Thyroid gland (tissue), 4 donors: Measurements from ENCODE around the gene IQGAP1. TPM values are rescaled to one million over a fixed set of nuclear protein-coding genes. Genes with fewer than 3 reads are reported as not detected.
"Not testable (repeated sequence)": the region's sequence is repeated elsewhere in the genome, so short reads cannot be mapped to it uniquely, and the experiment has no call there.

Source experiments
- DNase-seq, 2 donors: peaks; one replicate each; pipeline ENCODE4 v3.0.0-alpha.2; 2019
- H3K27ac ChIP-seq, 3 donors: fragments of 200-600 bp; sonication (generic); 1 replicate in 2 of 3; 2 replicates in 1 of 3; pipeline ENCODE4 v1.5.1; 2016 to 2019; ENCODE audit warnings: mild to moderate bottlenecking in 1 of 3, moderate library complexity in 1 of 3
- H3K27me3 ChIP-seq: fragments of 200-600 bp; sonication (generic); one replicate; pipeline ENCODE4 v1.5.1; 2019
- H3K36me3 ChIP-seq, 2 donors: fragments of 200-600 bp; sonication (generic); one replicate each; pipeline ENCODE4 v1.5.1; 2016 to 2019
- H3K4me1 ChIP-seq, 2 donors: fragments of 200-600 bp; sonication (generic); one replicate each; pipeline ENCODE4 v1.5.1; 2017 to 2019
- H3K4me3 ChIP-seq, 3 donors: fragments of 200-600 bp; sonication (generic); replicated peaks in 1 of 3; 1 replicate in 2 of 3; 2 replicates in 1 of 3; pipeline ENCODE4 v1.5.1; 2016; ENCODE audit warnings: mild to moderate bottlenecking in 1 of 3
- H3K9me3 ChIP-seq: fragments of 200-600 bp; sonication (generic); one replicate; pipeline ENCODE4 v1.5.1; 2017
- CTCF ChIP-seq, 6 experiments: fragments of 200-600 bp in 3 of 6; fragments of 450-650 bp in 3 of 6; sonication (generic) in 3 of 6; IDR thresholded peaks; one replicate each; pipeline ENCODE4 v1.5.1; 2016 to 2019; ENCODE audit warnings: antibody characterized with exemption in 6 of 6, mild to moderate bottlenecking in 2 of 6, inconsistent platforms in 1 of 6, moderate library complexity in 1 of 6
- POLR2A ChIP-seq, 2 donors: fragments of 450-650 bp; IDR thresholded peaks; one replicate each; pipeline ENCODE4 v1.6.1; 2017; ENCODE audit warnings: antibody characterized with exemption in 2 of 2, mild to moderate bottlenecking in 2 of 2, moderate library complexity in 1 of 2
- WGBS, 2 donors: methylation state at CpG; one replicate each; pipeline ENCODE4 v1.1.5; 2017; 5-methylcytosine and 5-hydroxymethylcytosine counted together
- intact Hi-C: fragments of 100-400 bp; cut with DNase I; formaldehyde crosslinking; loops from one replicate; pipeline ENCODE4 v1.15.1; 2023
- total RNA-seq, 4 donors: library from RNA; depleted of rRNA; stranded (reverse); fragments of >200 nt; gene quantifications; one replicate each; pipeline ENCODE4 v1.2.3, GENCODE V29; 2016

IQGAP1 gene
- total RNA-seq, 4 donors from 2014 or later: 222 to 290 (median 247) TPM

- intact Hi-C loops: no loop called here
- Histone ChIP-seq H3K9me3 (no peaks in the 10 kb centered on the region), H3K27me3 (no peaks in the 10 kb centered on the region), H3K36me3 (peaks cover 45 to 58% of the 10 kb centered on the region in 2 donors), H3K27ac (no peak overlapping the region), H3K4me3 (no peak overlapping the region), H3K4me1 (peaks cover 0 to 6% of the 10 kb centered on the region in 2 donors)
- TF ChIP-seq POLR2A (IDR thresholded peaks at IDR 0.05) (no peak), CTCF (IDR thresholded peaks at IDR 0.05) (no peak)
- no peak for DNase-seq
- WGBS, 2 donors: 94 to 97% methylated on average over 2 of the region's 2 CpGs
Observed at GRCh38 chr15:90500171-90500570, 112.1 kb downstream of the IQGAP1 start.

DNA sequence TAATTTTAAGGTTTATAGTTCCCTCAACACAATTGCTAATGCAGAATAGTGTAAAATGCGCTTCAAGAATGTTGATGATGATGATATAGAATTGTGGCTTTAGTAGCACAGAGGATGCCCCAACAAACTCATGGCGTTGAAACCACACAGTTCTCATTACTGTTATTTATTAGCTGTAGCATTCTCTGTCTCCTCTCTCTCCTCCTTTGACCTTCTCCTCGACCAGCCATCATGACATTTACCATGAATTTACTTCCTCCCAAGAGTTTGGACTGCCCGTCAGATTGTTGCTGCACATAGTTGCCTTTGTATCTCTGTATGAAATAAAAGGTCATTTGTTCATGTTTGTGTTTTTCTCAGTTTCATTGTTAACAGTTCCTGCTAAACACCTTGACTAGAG lies 113.9 kb downstream of the IQGAP1 start:
- intact Hi-C loops: no loop called here
- Histone ChIP-seq H3K27me3 (no peaks in the 10 kb centered on the region), H3K27ac (no peak overlapping the region), H3K4me1 (peaks cover 0 to 6% of the 10 kb centered on the region in 2 donors), H3K36me3 (peaks cover 34 to 42% of the 10 kb centered on the region in 2 donors), H3K4me3 (no peak overlapping the region), H3K9me3 (no peaks in the 10 kb centered on the region)
- WGBS, 2 donors: 73 to 79% methylated on average over 4 of the region's 4 CpGs
- no peak for DNase-seq
- TF ChIP-seq CTCF (IDR thresholded peaks at IDR 0.05): no peak
- TF ChIP-seq POLR2A (IDR thresholded peaks at IDR 0.05): no peak

DNA sequence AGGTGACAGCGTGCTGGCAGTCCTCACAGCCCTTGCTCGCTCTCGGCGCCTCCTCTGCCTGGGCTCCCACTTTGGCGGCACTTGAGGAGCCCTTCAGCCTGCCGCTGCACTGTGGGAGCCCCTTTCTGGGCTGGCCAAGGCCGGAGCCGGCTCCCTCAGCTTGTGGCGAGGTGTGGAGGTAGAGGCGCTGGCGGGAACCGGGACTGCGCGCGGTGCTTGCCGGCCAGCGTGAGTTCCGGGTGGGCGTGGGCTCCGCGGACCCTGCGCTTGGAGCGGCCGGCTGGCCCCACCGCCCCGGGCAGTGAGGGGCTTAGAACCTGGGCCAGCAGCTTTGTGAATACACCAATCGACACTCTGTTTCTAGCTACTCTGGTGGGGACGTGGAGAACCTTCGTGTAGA lies 122.7 kb downstream of the IQGAP1 start:
- H3K36me3 ChIP-seq, H3K9me3 ChIP-seq, intact Hi-C loops: not testable (repeated sequence)

DNA sequence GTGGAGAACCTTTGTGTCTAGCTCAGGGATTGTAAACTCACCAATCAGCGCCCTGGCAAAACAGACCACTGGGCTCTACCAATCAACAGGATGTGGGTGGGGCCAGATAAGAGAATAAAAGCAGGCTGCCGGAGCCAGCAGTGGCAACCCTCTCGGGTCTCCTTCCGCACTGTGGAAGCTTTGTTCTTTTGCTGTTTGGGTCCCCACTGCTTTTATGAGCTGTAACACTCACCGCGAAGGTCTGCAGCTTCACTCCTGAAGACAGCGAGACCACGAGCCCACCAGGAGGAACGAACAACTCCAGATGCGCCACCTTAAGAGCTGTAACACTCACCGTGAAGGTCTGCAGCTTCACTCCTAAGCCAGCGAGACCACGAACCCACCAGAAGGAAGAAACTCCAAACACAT lies 123.2 kb downstream of the IQGAP1 start:
- H3K27me3 ChIP-seq, H3K4me3 ChIP-seq, H3K36me3 ChIP-seq, H3K27ac ChIP-seq, H3K9me3 ChIP-seq, DNase-seq, intact Hi-C loops: not testable (repeated sequence)
- WGBS, 2 donors: 90 to 94% methylated on average over 13 of the region's 13 CpGs
- peaks cover 0 to 12% of the 10 kb centered on the region in 2 donors for H3K4me1 ChIP-seq

More for the DNA sequence above, 122.7 kb downstream of the IQGAP1 start:
- H3K4me3 ChIP-seq, DNase-seq, H3K4me1 ChIP-seq, H3K27ac ChIP-seq, H3K27me3 ChIP-seq: not testable (repeated sequence)
- 93 to 97% methylated on average over 16 to 29 of the region's 29 CpGs for WGBS, 2 donors

DNA sequence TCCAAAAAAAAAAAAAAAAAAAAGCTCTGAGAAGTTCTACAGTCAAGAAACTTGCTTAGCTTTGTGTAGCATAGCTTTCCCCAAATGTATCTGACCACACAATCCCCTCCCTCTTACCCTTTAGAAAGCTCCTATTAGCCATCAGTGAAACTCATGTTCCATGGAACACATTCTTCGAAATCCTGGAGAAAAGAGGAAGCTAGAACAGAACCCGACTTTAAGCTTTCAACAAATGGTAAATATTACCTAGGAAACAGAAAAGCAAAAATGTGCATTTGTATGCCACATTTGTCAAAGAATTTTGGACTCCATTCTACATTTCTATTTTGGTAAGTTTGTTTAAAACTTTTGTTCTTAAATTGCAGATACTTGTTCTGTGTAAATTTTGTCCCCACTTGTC lies 124.2 kb downstream of the IQGAP1 start:
- Histone ChIP-seq H3K4me3 (no peak overlapping the region), H3K4me1 (peaks cover 0 to 13% of the 10 kb centered on the region in 2 donors), H3K9me3 (no peaks in the 10 kb centered on the region), H3K27ac (no peak overlapping the region), H3K36me3 (no peaks in the 10 kb centered on the region), H3K27me3 (no peaks in the 10 kb centered on the region)
- intact Hi-C loops: no loop called here
- TF ChIP-seq POLR2A (IDR thresholded peaks at IDR 0.05): no peak
- TF ChIP-seq CTCF (IDR thresholded peaks at IDR 0.05): no peak
- 77 to 89% methylated on average over 2 of the region's 2 CpGs for WGBS, 2 donors
- DNase-seq: no peak

GRCh38 chr15:90512981-90513380 lies 124.9 kb downstream of the IQGAP1 start:
- Histone ChIP-seq H3K27me3 (no peaks in the 10 kb centered on the region), H3K27ac (no peak overlapping the region), H3K9me3 (no peaks in the 10 kb centered on the region), H3K4me3 (no peak overlapping the region), H3K36me3 (no peaks in the 10 kb centered on the region), H3K4me1 (peaks cover 0 to 13% of the 10 kb centered on the region in 2 donors)
- intact Hi-C loops: no loop called here
- peak; percentile 51 to 58 for DNase-seq
- 34 to 56% methylated on average over 3 of the region's 3 CpGs for WGBS, 2 donors
- TF ChIP-seq CTCF (IDR thresholded peaks at IDR 0.05) (no peak), POLR2A (IDR thresholded peaks at IDR 0.05) (no peak)
